Endothelial cell of umbilical vein (primary cell): ENCODE results near the gene OAF. TPM values are rescaled to one million over a fixed set of nuclear protein-coding genes. Genes with fewer than 3 reads are reported as not detected.

Experiments
- BruUV-seq: library from RNA; stranded (reverse); fragments of 400-500 nt; replicated peaks from 2 replicates; lab custom pipeline; 2021; lab: Mats Ljungman, UMichigan
- CTCF ChIA-PET: fragments of 300-600, 350-600 bp; sonication (Branson Sonifier 250); formaldehyde crosslinking; loops from one replicate; lab custom pipeline; 2021; ENCODE audit warnings: antibody characterized with exemption, inconsistent platforms; lab: Charles Lee
- POLR2A ChIA-PET: fragments of 300-600, 350-600 bp; sonication (Branson Sonifier 250); formaldehyde crosslinking; loops from one replicate; lab custom pipeline; 2021; ENCODE audit warnings: antibody characterized with exemption, inconsistent platforms; lab: Charles Lee
- DNase-seq: peaks from one replicate; pipeline ENCODE4 v3.0.0-alpha.2; 2011; ENCODE audit warnings: low read depth, low spot score
- FAIRE-seq: peaks from 2 replicates; lab custom pipeline; 2011; peaks lifted over from hg19 to GRCh38; lab: Jason Lieb, UNC
- H2AFZ ChIP-seq: 2 replicates; pipeline ENCODE4 v1.6.0; 2012; ENCODE audit warnings: low read depth, low read length, control low read depth, inconsistent platforms
- H3K27ac ChIP-seq: 2 replicates; pipeline ENCODE4 v1.5.1; 2011; ENCODE audit warnings: low read depth, mild to moderate bottlenecking, control low read depth, low read length, moderate library complexity; ENCODE audit not compliant: insufficient read depth
- H3K27me3 ChIP-seq, 2 experiments: 2 replicates each; pipeline versions ENCODE4 v1.6.0 to v1.6.1; 2011; ENCODE audit warnings: low read length in 2 of 2, mixed read lengths in 1 of 2; ENCODE audit not compliant: control insufficient read depth in 2 of 2, insufficient read depth in 2 of 2
- H3K36me3 ChIP-seq, 2 experiments: 2 replicates in 1 of 2; 3 replicates in 1 of 2; pipeline ENCODE4 v1.5.1; 2011; ENCODE audit warnings: low read length in 2 of 2, mild to moderate bottlenecking in 1 of 2, moderate library complexity in 1 of 2; ENCODE audit not compliant: control insufficient read depth in 2 of 2, insufficient read depth in 2 of 2; ENCODE audit errors: extremely low read depth in 1 of 2
- H3K4me1 ChIP-seq: 3 replicates; pipeline ENCODE4 v1.5.1; 2011; ENCODE audit warnings: mild to moderate bottlenecking, low read length; ENCODE audit not compliant: control insufficient read depth, insufficient read depth; ENCODE audit errors: extremely low read depth
- H3K4me2 ChIP-seq: 2 replicates; pipeline ENCODE4 v1.6.1; 2011; ENCODE audit warnings: low read length, control low read depth, mixed read lengths; ENCODE audit not compliant: insufficient read depth
- H3K4me3 ChIP-seq, 3 experiments: fragments of 200-600 bp in 1 of 3; sonication (generic), shearing (Covaris generic) in 1 of 3; replicated peaks in 1 of 3; 2 replicates each; pipeline ENCODE4 v1.5.1; 2011 to 2016; ENCODE audit warnings: control low read depth in 3 of 3, low read length in 3 of 3, mild to moderate bottlenecking in 2 of 3, inconsistent platforms in 1 of 3, low read depth in 1 of 3, moderate library complexity in 1 of 3; ENCODE audit not compliant: insufficient read depth in 1 of 3
- H3K79me2 ChIP-seq: 2 replicates; pipeline ENCODE4 v1.6.0; 2012; ENCODE audit warnings: low read length, inconsistent platforms; ENCODE audit not compliant: control insufficient read depth, insufficient read depth
- H3K9ac ChIP-seq: replicated peaks from 2 replicates; pipeline ENCODE3; 2011; ENCODE audit warnings: low read length, control low read depth; ENCODE audit not compliant: insufficient read depth; ENCODE audit errors: extremely low read depth
- H3K9me1 ChIP-seq: replicated peaks from 3 replicates; pipeline ENCODE4 v1.6.0; 2011; ENCODE audit warnings: mild to moderate bottlenecking, low read length; ENCODE audit not compliant: control insufficient read depth, insufficient read depth; ENCODE audit errors: extremely low read depth
- H3K9me3 ChIP-seq: replicated peaks from 2 replicates; pipeline ENCODE4 v1.5.1; 2012; ENCODE audit warnings: low read length, inconsistent platforms; ENCODE audit not compliant: control insufficient read depth, insufficient read depth
- H4K20me1 ChIP-seq: replicated peaks from 2 replicates; pipeline ENCODE3; 2011; ENCODE audit warnings: mild to moderate bottlenecking, low read length; ENCODE audit not compliant: control insufficient read depth, insufficient read depth; ENCODE audit errors: extremely low read depth
- CTCF ChIP-seq, 2 donors: IDR thresholded peaks; 1 replicate in 1 of 2; 2 replicates in 1 of 2; pipeline ENCODE4 v1.5.1; 2011; ENCODE audit warnings: low read length in 2 of 2, mild to moderate bottlenecking in 2 of 2, moderate library complexity in 2 of 2, control low read depth in 1 of 2, inconsistent platforms in 1 of 2, low read depth in 1 of 2; ENCODE audit not compliant: insufficient read depth in 1 of 2; ENCODE audit errors: extremely low read depth in 1 of 2
- EZH2 ChIP-seq: IDR thresholded peaks from 2 replicates; pipeline ENCODE4 v1.6.1; 2012; ENCODE audit warnings: borderline replicate concordance, low read depth, mild to moderate bottlenecking, moderate library complexity, low read length, inconsistent platforms; ENCODE audit not compliant: severe bottlenecking
- FOS ChIP-seq: IDR thresholded peaks from 2 replicates; pipeline ENCODE4 v1.6.1; 2011; ENCODE audit warnings: mild to moderate bottlenecking, low read length, moderate library complexity, borderline replicate concordance; ENCODE audit not compliant: insufficient read depth
- GATA2 ChIP-seq: IDR thresholded peaks from 2 replicates; pipeline ENCODE4 v1.7.0; 2011; ENCODE audit warnings: low read depth, mild to moderate bottlenecking, moderate library complexity, mixed read lengths, low read length; ENCODE audit not compliant: insufficient read length, insufficient read depth
- JUN ChIP-seq: IDR thresholded peaks from 2 replicates; pipeline ENCODE4 v1.6.1; 2011; ENCODE audit warnings: borderline replicate concordance, low read depth; ENCODE audit not compliant: insufficient read length, insufficient read depth
- MAX ChIP-seq: IDR thresholded peaks from 2 replicates; pipeline ENCODE4 v1.6.1; 2011; ENCODE audit not compliant: insufficient read depth, insufficient read length
- MYC ChIP-seq: IDR thresholded peaks from one replicate; pipeline ENCODE4 v1.6.1; 2011; ENCODE audit warnings: mild to moderate bottlenecking, low read depth, low read length
- POLR2A ChIP-seq: IDR thresholded peaks from 2 replicates; pipeline ENCODE4 v1.6.1; 2012; ENCODE audit warnings: low read depth, mild to moderate bottlenecking, control low read depth, low read length
- POLR2AphosphoS5 ChIP-seq: IDR thresholded peaks from 2 replicates; pipeline ENCODE4 v1.6.1; 2012; ENCODE audit warnings: low read depth, mild to moderate bottlenecking, control low read depth, low read length, moderate library complexity; ENCODE audit not compliant: insufficient read depth
- dilution Hi-C: fragments of 300-500 bp; cut with MboI; formaldehyde crosslinking; loops from one replicate; pipeline ENCODE4 v1.15.0; 2019; ENCODE audit warnings: low sequenced_read_pairs; ENCODE audit not compliant: extremely low pct_ligation_motif_present
- intact Hi-C: fragments of 100-400 bp; cut with micrococcal nuclease; formaldehyde crosslinking; loops from one replicate; pipeline ENCODE4 v1.10.0; 2022
- polyA plus RNA-seq, 4 experiments: library from polyadenylated mRNA; depleted of rRNA in 3 of 4; stranded (reverse) in 3 of 4; unstranded in 1 of 4; fragments of >200 nt; gene quantifications; 2 replicates each; pipeline versions ENCODE4 v1.2.1 to v1.2.3, GENCODE V29; 2011 to 2012; ENCODE audit warnings: missing spikeins in 1 of 4
- total RNA-seq: library from RNA; stranded (reverse); gene quantifications from 2 replicates; pipeline ENCODE4 v1.2.3, GENCODE V29; 2021

OAF gene
- total and polyA plus RNA-seq, 2 donors (not counting 3 experiments of a cell fraction or from before 2014, with no cell fraction given): 32.1 to 33.8 TPM

- Histone ChIP-seq H3K79me2 (no peaks in the 10 kb centered on the region), H3K4me3 (no peak overlapping the region), H3K36me3 (no peaks in the 10 kb centered on the region), H3K27ac (no peak overlapping the region), H3K27me3 (no peaks in the 10 kb centered on the region), H3K9me3 (no peaks in the 10 kb centered on the region), H3K4me2 (no peak overlapping the region), H3K9ac (no peak overlapping the region), H3K9me1 (no peaks in the 10 kb centered on the region), H3K4me1 (peaks cover 11% of the 10 kb centered on the region), H2AFZ (no peak overlapping the region), H4K20me1 (no peaks in the 10 kb centered on the region)
- ChIA-PET POLR2A (interaction anchor here (1.4 kb wide), 1 partner anchor 9 kb away, joined by 4 read pairs; no protein-coding TSS in a partner anchor), CTCF (interaction anchor here (1.3 to 16.4 kb wide), 7 partner anchors 9 to 79 kb away, joined by 5 to 217 read pairs (median 8); no protein-coding TSS in a partner anchor)
- FAIRE-seq: no peak
- no TSS peak for BruUV-seq
- TF ChIP-seq EZH2: no peak
- no peak for TF ChIP-seq FOS
- no peak for TF ChIP-seq MYC
- TF ChIP-seq GATA2: no peak
- TF ChIP-seq POLR2AphosphoS5: no peak
- no peak for TF ChIP-seq JUN
- TF ChIP-seq CTCF (IDR thresholded peaks at IDR 0.05; ENCODE audit: extremely low read depth in 1 of 2, insufficient read depth in 1 of 2, low read depth in 1 of 2, low read length in 2 of 2): no peak
- TF ChIP-seq MAX: no peak
- no peak for TF ChIP-seq POLR2A
- DNase-seq: no peak
- intact Hi-C loops: no loop called here
- dilution Hi-C loops: no loop called here
Observed at GRCh38 chr11:120224361-120224760, 13.5 kb downstream of the OAF start.
